PC-3 (cell line): ENCODE results near the gene DIP2C.

Source experiments
- CTCF ChIP-seq: fragments of 300-600 bp; sonication (generic); conservative IDR thresholded peaks from 2 replicates; pipeline ENCODE4 v1.5.1; 2017; ENCODE audit warnings: antibody characterized with exemption, low read depth, mild to moderate bottlenecking, low read length
- EZH2 ChIP-seq: fragments of 300-600 bp; sonication (generic); IDR thresholded peaks from one replicate; pipeline ENCODE4 v1.6.1; 2017; ENCODE audit warnings: antibody characterized with exemption, mild to moderate bottlenecking, low read length; ENCODE audit not compliant: unreplicated experiment
- EZH2phosphoT487 ChIP-seq: fragments of 300-600 bp; sonication (generic); IDR thresholded peaks from 2 replicates; pipeline ENCODE4 v1.6.1; 2018; ENCODE audit warnings: mild to moderate bottlenecking, antibody characterized with exemption, low read length, borderline replicate concordance

DNA sequence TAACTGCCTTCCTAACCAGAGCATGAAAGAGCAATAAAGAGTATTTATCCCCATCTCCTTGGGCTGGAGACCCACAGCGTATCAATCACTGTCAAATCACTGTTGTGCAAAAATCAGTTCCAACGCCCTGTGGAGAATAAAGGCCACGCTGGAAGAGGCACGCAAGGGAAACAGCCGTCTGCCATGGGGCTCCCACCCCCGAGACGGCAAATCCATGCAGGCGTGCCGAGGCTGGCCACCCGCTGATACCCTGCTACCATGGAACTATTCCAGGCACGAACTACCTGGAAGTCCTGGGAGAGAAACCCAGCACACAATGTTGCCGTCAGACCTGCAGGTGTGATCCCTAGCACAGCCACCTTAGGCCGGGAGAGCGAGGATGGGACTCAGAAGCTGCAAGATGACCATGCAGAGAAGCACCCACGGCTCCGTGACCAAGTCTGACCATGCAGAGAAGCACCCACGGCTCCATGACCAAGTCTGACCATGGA is 185.3 kb downstream of the DIP2C start:
- TF ChIP-seq CTCF (no peak), EZH2 (no peak), EZH2phosphoT487 (no peak)
